Astrocyte of the cerebellum (primary cell): ENCODE results near the gene UBXN10.
"Not testable (repeated sequence)": the region's sequence is repeated elsewhere in the genome, so short reads cannot be mapped to it uniquely, and the experiment has no call there.

Experiments
- DNase-seq: peaks from one replicate; pipeline ENCODE4 v3.0.0-alpha.2; 2011; ENCODE audit warnings: low read depth
- H3K4me3 ChIP-seq: 2 replicates; pipeline ENCODE4 v1.5.1; 2011; ENCODE audit warnings: mild to moderate bottlenecking, low read depth, low read length, moderate library complexity
- in situ Hi-C: cut with HindIII; loops from 2 replicates; pipeline ENCODE4 v1.10.0; 2017; ENCODE audit warnings: low sequenced_read_pairs
- TF ChIP-seq, protein P1 (sequence below): IDR thresholded peaks from 2 replicates; pipeline ENCODE4 v1.5.1; 2012; ENCODE audit warnings: low read length, low read depth, moderate library complexity, mild to moderate bottlenecking; ENCODE audit errors: missing control alignments

The UBXN10 gene

GRCh38 chr1:20228314-20228825, 42.5 kb downstream of the UBXN10 start:
- TF ChIP-seq, protein P1, sequence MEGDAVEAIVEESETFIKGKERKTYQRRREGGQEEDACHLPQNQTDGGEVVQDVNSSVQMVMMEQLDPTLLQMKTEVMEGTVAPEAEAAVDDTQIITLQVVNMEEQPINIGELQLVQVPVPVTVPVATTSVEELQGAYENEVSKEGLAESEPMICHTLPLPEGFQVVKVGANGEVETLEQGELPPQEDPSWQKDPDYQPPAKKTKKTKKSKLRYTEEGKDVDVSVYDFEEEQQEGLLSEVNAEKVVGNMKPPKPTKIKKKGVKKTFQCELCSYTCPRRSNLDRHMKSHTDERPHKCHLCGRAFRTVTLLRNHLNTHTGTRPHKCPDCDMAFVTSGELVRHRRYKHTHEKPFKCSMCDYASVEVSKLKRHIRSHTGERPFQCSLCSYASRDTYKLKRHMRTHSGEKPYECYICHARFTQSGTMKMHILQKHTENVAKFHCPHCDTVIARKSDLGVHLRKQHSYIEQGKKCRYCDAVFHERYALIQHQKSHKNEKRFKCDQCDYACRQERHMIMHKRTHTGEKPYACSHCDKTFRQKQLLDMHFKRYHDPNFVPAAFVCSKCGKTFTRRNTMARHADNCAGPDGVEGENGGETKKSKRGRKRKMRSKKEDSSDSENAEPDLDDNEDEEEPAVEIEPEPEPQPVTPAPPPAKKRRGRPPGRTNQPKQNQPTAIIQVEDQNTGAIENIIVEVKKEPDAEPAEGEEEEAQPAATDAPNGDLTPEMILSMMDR: no peak
- in situ Hi-C loops: no loop called here
- no peak for DNase-seq
- H3K4me3 ChIP-seq: no peak overlapping the region

- DNase-seq: no peak
- in situ Hi-C loops: no loop called here
- no peak overlapping the region for H3K4me3 ChIP-seq
- TF ChIP-seq, protein P1: no peak
Measured at GRCh38 chr1:20229171-20229570, 43.3 kb downstream of the UBXN10 start.

- in situ Hi-C loops, DNase-seq, H3K4me3 ChIP-seq: not testable (repeated sequence)
Measured at GRCh38 chr1:20232564-20232963, 46.7 kb downstream of the UBXN10 start.

GRCh38 chr1:20233394-20233793, 47.5 kb downstream of the UBXN10 start:
- TF ChIP-seq, protein P1: peak; percentile 40
- H3K4me3 ChIP-seq: no peak overlapping the region
- no peak for DNase-seq
- in situ Hi-C loops: no loop called here

- no peak for DNase-seq
- H3K4me3 ChIP-seq: no peak overlapping the region
- TF ChIP-seq, protein P1: no peak
- in situ Hi-C loops: no loop called here
Measured at GRCh38 chr1:20233866-20234265, 48.0 kb downstream of the UBXN10 start.

- TF ChIP-seq, protein P1: no peak
- in situ Hi-C loops: no loop called here
- DNase-seq: no peak
- no peak overlapping the region for H3K4me3 ChIP-seq
Measured at GRCh38 chr1:20234788-20235535, 49.1 kb downstream of the UBXN10 start.

GRCh38 chr1:20237646-20238045, 51.8 kb downstream of the UBXN10 start:
- no peak for DNase-seq
- in situ Hi-C loops: no loop called here
- no peak overlapping the region for H3K4me3 ChIP-seq
- TF ChIP-seq, protein P1: no peak
